Adipocyte (in vitro differentiated cells): ENCODE measurements around the gene VIM.
"Not testable (repeated sequence)": the region's sequence is repeated elsewhere in the genome, so short reads cannot be mapped to it uniquely, and the experiment has no call there.

Source experiments
- DNase-seq: peaks from one replicate; pipeline ENCODE4 v3.0.0-alpha.2; 2015; ENCODE audit warnings: low read depth
- H3K27me3 ChIP-seq: replicated peaks from 2 replicates; pipeline ENCODE4 v1.7.0; 2013; ENCODE audit warnings: mild to moderate bottlenecking, low read length, moderate library complexity; ENCODE audit not compliant: control insufficient read depth, insufficient read depth
- H3K36me3 ChIP-seq: 2 replicates; pipeline ENCODE4 v1.7.0; 2013; ENCODE audit warnings: low read length, mild to moderate bottlenecking, moderate library complexity; ENCODE audit not compliant: control insufficient read depth, insufficient read depth, severe bottlenecking
- H3K4me1 ChIP-seq: 2 replicates; pipeline ENCODE4 v1.7.0; 2013; ENCODE audit warnings: mild to moderate bottlenecking, low read length, moderate library complexity; ENCODE audit not compliant: control insufficient read depth, insufficient read depth
- H3K4me3 ChIP-seq: 2 replicates; pipeline ENCODE4 v1.7.0; 2013; ENCODE audit warnings: mild to moderate bottlenecking, low read length, moderate library complexity
- H3K9ac ChIP-seq: 2 replicates; pipeline ENCODE4 v1.7.0; 2013; ENCODE audit warnings: mild to moderate bottlenecking, low read length, moderate library complexity
- H3K9me3 ChIP-seq: 2 replicates; pipeline ENCODE4 v1.7.0; 2013; ENCODE audit warnings: mild to moderate bottlenecking, low read length, moderate library complexity; ENCODE audit not compliant: control insufficient read depth

Gene VIM

GRCh38 chr10:17263580-17263979 is 35.5 kb downstream of the VIM start:
- Histone ChIP-seq H3K9me3 (peaks cover 42% of the 10 kb centered on the region), H3K4me3 (peak overlapping the region; percentile 2), H3K4me1 (no peaks in the 10 kb centered on the region), H3K9ac (no peak overlapping the region), H3K36me3 (no peaks in the 10 kb centered on the region), H3K27me3 (peaks cover 3% of the 10 kb centered on the region)
- DNase-seq = no peak

DNA sequence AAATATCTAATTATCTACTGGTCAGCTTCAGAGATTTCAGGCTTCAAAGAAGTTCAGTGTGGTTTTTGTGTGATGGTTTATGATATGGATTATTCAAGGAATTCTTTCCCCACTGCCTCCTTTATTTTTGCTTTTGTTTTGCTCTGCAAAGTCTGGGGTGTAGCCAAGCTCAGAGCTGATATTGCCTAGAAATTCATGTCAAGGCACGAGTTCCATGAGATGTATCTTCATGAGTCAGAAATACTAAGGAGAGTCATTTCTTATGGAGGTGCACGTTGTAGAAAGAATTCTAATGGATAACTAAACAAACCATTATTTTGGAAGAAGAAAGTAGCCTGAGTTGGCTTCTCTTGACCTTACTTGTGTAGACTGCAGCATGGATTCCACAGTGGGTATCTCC is 37.4 kb downstream of the VIM start:
- Histone ChIP-seq H3K36me3 (no peaks in the 10 kb centered on the region), H3K4me1 (no peaks in the 10 kb centered on the region), H3K4me3 (no peak overlapping the region), H3K27me3 (peaks cover 3% of the 10 kb centered on the region), H3K9ac (no peak overlapping the region), H3K9me3 (peaks cover 42% of the 10 kb centered on the region)
- DNase-seq = no peak

DNA sequence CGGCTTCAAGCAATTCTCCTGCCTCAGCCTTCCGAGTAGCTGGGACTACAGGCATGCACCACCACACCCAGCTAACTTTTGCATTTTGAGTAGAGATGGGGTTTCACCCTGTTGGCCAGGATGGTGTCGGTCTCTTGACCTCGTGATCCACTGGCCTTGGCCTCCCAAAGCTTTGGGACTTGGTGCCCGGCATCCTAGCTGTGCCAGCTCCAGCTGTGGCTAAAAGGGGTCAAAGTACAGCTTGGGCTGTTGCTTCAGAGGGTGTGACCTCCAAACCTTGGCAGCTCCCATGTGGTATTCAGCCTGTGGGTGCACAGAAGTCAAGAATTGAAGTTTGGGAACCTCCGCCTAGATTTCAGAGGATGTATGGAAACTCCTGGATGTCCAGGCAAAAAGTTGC is 38.5 kb downstream of the VIM start:
- not testable (repeated sequence) for H3K36me3 ChIP-seq, H3K9ac ChIP-seq, DNase-seq, H3K27me3 ChIP-seq, H3K4me1 ChIP-seq, H3K4me3 ChIP-seq
- H3K9me3 ChIP-seq = peaks cover 38% of the 10 kb centered on the region

- H3K36me3 ChIP-seq = no peaks in the 10 kb centered on the region
- H3K27me3 ChIP-seq = peaks cover 3% of the 10 kb centered on the region
- no peak overlapping the region for H3K4me3 ChIP-seq
- no peak overlapping the region for H3K9ac ChIP-seq
- no peak for DNase-seq
- peaks cover 8% of the 10 kb centered on the region for H3K9me3 ChIP-seq
- H3K4me1 ChIP-seq = no peaks in the 10 kb centered on the region
Observed at GRCh38 chr10:17272648-17273047, 44.6 kb downstream of the VIM start.

DNA sequence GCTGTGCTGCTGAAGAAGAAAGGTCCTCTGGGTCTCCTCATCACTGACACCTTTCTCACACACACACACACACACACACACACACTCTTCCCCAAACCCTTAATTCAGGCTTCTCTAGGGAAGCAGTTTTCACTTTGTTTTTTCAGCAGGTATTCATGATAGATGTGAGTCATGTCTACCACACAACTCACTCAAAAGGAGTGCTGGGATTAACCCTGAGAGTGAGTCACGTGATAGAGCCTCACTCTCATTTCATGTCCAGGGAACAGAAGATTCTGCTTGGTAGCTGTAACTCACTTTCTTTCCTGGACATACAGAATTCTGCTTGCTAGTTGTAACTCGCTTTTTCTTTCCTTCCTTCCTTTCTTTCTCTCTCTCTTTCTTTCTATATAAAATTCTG is 45.4 kb downstream of the VIM start:
- no peaks in the 10 kb centered on the region for H3K4me1 ChIP-seq
- H3K36me3 ChIP-seq = no peaks in the 10 kb centered on the region
- H3K4me3 ChIP-seq = no peak overlapping the region
- no peaks in the 10 kb centered on the region for H3K27me3 ChIP-seq
- DNase-seq = peak; percentile 35
- H3K9me3 ChIP-seq = peaks cover 8% of the 10 kb centered on the region
- H3K9ac ChIP-seq = no peak overlapping the region

- no peak for DNase-seq
- no peaks in the 10 kb centered on the region for H3K27me3 ChIP-seq
- H3K9me3 ChIP-seq = peaks cover 18% of the 10 kb centered on the region
- H3K9ac ChIP-seq = no peak overlapping the region
- H3K4me3 ChIP-seq = no peak overlapping the region
- no peaks in the 10 kb centered on the region for H3K36me3 ChIP-seq
- H3K4me1 ChIP-seq = no peaks in the 10 kb centered on the region
Observed at GRCh38 chr10:17276756-17277424, 48.8 kb downstream of the VIM start.

- H3K9me3 ChIP-seq = peaks cover 34% of the 10 kb centered on the region
Observed at GRCh38 chr10:17278607-17279240, 50.7 kb downstream of the VIM start.

GRCh38 chr10:17282311-17282710 is 54.3 kb downstream of the VIM start:
- H3K9ac ChIP-seq = no peak overlapping the region
- no peak for DNase-seq
- H3K4me1 ChIP-seq = no peaks in the 10 kb centered on the region
- H3K36me3 ChIP-seq = no peaks in the 10 kb centered on the region
- peaks cover 12% of the 10 kb centered on the region for H3K27me3 ChIP-seq
- H3K4me3 ChIP-seq = no peak overlapping the region
- H3K9me3 ChIP-seq = peaks cover 26% of the 10 kb centered on the region

More at GRCh38 chr10:17278607-17279240, 50.7 kb downstream of the VIM start:
- no peak for DNase-seq
- Histone ChIP-seq H3K36me3 (no peaks in the 10 kb centered on the region), H3K4me1 (no peaks in the 10 kb centered on the region), H3K9ac (no peak overlapping the region), H3K4me3 (no peak overlapping the region), H3K27me3 (no peaks in the 10 kb centered on the region)

GRCh38 chr10:17286562-17287550 is 58.8 kb downstream of the VIM start:
- Histone ChIP-seq H3K9ac (no peak overlapping the region), H3K4me3 (no peak overlapping the region), H3K9me3 (peaks cover 17% of the 10 kb centered on the region), H3K36me3 (no peaks in the 10 kb centered on the region), H3K27me3 (peaks cover 22% of the 10 kb centered on the region), H3K4me1 (no peaks in the 10 kb centered on the region)
- DNase-seq = no peak
